ENCODE results near the gene TMEM271. TPM values are rescaled to one million over a fixed set of nuclear protein-coding genes. Genes with fewer than 3 reads are reported as not detected.
"Not testable (repeated sequence)": the region's sequence is repeated elsewhere in the genome, so short reads cannot be mapped to it uniquely, and the experiment has no call there.

Gene TMEM271
- total RNA-seq, 1 donor = not detected

DNA sequence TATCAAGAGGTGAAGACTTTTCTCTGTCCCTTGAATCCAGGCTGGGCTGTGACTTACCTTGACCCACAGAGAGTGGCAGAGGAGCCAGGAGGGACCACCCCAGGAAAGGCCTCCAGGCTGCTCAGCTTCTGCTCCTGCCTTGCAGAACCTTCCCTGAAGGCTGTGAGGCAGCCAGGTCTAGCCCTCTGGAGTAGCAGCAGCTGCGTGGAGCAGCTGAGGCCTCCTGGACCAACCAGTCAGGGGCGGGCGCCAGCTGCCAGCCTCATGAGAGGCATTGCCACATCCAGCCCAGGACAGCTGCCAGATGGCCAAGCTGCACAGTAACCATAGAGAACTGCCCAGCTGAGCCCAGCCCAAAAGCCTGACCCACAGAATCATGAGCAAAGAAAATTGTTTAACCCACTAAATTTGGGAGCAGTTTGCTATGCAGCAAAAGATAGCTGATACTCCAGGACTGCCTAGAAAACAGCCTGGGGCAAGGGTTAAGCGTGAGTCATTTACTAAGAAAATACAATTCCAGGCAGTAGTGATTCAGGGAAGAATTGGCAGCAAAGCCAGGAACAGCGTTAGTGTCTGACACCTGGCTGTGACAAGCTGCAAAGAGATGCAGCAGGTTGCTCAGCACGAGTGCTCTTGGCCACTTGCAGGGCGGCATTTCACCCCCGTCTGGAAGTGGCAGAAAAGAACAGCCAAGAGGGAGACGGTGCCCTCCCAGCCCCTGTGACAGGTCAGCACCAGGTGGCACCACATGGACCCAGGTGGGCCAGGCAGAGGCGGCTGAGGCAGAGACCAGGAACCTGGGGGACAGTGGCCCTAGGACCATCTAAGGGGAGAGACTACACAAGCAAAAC, 34.5 kb upstream of the TMEM271 start:
- no peak for DNase-seq (ENCODE audit: low read depth in 2 of 3, low spot score in 2 of 3)

DNA sequence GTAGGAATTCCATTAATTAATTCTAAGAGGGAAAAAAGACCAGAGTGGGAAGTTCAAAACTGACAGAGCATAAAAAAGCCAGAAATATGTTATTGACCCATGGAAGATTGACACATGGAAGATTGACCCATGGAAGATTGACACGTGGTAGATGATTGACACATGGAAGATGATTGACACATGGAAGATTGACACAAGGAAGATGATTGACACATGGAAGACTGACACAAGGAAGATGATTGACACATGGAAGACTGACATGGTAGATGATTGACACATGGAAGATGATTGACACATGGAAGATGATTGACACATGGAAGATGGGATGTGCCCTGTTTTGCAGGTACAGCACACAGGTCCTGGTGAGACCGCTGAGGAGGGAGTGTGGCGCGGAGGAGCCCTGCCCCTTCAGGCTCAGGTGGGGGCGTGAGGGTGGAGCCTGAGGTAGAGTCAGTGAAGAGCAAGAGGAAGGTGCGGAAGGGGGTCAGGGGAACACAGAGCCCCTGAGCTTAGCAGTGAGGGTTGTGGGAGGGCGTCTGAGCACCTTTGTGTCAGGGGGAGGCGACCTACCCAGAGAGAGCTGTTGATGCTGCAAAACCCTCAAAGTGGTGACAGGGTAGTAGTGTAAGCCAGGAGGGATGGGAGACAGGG, 33.4 kb upstream of the TMEM271 start:
- peak in 1 of 3 donors; percentile 9 for DNase-seq (ENCODE audit: low read depth in 2 of 3, low spot score in 2 of 3)

DNA sequence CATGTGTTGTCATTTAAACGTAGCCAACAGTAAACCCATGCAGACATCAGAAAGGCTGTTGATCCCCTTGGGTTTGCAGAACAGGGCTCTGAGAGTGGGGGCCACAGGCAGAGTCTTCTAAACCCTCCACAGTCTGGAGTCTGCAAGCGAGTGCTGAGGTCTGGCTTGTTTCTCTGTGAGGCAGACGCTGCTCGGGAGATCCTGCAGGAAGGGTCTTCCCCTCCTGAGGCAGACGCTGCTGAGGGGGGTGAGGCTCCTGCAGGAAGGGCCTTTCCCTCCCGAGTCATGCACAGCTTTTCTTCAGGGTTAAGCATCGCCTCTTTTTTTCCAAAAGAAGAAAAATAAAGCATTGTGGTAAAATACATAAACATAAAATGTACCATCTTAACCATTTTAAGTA, 32.1 kb upstream of the TMEM271 start:
- DNase-seq (ENCODE audit: low read depth in 2 of 3, low spot score in 2 of 3) = no peak

DNA sequence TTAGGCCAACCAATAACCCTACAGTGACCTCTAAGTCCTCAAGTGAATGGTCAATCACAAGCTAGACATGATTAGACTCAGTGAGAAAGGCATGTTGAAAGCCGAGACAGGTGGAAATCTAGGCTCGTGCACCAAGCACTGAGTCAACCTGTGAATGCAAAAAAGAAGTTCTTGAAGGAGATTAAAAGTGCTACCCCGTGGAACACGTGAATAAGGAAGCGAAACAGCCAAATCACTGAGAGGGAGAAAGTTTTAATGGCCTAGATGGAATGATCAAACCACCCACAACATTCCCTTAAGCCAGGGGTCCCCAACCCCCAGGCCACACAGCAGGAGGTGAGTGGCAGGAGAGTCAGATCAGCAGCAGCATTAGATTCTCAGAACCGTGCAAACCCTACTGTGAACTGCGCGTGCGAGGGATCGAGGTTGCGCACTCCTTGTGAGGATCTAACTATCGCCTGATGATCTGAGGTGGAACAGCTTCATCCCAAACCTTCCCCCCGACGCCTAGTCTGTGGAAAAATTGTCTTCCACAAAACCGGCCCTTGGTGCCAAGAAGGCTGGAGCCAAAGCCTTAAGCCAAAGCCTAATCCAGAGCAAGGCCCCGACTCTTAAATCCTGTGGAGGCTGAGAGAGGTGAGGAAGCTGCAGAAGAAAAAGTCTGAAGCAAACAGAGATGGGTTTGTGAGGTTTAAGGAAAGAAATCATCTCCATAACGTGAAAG, 29.8 kb upstream of the TMEM271 start:
- DNase-seq (ENCODE audit: low read depth in 2 of 3, low spot score in 2 of 3) = no peak

DNA sequence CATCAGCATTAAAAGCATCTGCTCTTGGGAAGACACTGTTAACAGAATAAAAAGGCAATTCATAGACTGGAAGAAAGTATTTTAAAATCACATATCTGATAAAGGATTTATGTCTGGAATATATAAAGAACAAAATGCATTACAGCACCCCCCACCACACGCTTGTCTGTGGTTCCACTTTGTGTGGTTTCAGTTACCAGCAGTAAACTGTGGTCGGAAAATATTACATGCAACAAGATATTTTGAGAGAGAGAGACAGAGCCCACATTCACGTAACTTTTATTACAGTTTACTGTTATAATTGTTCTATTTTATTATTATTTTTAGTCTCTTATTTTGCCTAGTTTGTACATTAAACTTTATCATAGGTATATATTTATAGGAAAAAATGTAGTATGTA, 28.0 kb upstream of the TMEM271 start:
- peak in 2 of 3 donors; percentile 41 to 75 for DNase-seq (ENCODE audit: low read depth in 2 of 3, low spot score in 2 of 3)

DNA sequence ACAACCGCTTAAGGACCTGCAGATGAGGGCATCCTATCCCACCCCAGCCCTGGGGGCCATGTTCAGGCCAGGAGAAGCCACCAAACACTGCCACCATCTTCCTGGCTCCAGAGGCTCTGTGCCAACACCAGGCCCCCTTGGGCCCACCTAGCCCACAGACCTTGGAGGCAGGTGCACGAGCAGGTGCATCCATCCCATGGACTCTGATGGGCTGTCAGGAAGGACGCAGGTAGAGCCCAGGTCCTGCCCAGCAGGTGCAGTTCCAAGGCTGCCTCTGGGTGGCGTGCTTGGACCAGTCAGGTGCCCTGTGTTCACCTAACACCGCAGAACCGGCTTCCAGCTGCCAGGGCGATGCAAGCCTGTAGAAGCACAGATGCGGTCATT, 26.5 kb upstream of the TMEM271 start:
- DNase-seq (ENCODE audit: low read depth in 2 of 3, low spot score in 2 of 3) = peak in 2 of 3 donors; percentile 52 to 71

DNA sequence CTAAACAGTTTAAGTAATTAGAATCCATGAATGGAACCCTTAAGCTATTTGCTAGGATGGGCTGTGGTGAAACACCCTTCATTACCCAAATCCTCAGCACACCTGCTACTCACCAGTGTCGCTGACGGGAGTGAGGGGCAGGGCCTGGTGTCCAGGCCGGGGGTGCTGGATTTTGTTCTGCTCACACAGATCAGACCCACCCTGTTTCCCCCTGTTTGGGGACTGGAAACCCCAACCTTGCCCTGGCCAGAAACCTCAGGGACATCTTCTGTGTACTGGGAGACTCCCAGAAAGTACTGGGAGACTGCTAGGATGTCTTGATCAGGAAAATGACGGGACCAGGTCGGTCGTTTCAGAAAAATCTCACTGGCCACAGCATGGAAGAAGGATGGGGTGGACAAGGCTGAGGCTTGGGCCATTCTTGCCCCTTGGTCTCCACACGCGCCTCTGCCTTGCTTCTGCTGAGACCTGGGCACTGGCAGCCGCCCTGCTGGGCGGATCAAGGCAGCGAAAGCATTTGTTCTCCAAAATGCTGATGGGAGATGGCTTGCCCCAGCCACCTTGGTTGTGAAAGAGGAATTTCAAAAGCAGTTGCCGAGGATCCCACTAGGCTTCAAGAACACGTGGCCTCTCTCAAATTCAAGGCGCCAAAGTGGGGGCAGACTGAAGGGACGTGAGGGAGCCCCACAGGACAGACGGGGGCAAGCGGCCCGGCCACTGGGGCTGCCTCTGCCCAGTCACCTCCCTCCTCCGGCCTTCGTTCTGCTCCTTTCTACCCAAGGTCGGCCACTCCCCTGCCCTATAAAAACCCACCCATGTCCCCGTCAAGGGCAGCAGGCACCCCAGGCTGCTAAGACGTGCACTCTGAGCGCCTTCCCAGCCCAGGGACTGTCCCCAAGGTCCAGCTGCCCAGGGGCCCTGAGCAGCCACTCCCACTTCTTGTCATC, 25.8 kb upstream of the TMEM271 start:
- no peak for DNase-seq (ENCODE audit: low read depth in 2 of 3, low spot score in 2 of 3)

DNA sequence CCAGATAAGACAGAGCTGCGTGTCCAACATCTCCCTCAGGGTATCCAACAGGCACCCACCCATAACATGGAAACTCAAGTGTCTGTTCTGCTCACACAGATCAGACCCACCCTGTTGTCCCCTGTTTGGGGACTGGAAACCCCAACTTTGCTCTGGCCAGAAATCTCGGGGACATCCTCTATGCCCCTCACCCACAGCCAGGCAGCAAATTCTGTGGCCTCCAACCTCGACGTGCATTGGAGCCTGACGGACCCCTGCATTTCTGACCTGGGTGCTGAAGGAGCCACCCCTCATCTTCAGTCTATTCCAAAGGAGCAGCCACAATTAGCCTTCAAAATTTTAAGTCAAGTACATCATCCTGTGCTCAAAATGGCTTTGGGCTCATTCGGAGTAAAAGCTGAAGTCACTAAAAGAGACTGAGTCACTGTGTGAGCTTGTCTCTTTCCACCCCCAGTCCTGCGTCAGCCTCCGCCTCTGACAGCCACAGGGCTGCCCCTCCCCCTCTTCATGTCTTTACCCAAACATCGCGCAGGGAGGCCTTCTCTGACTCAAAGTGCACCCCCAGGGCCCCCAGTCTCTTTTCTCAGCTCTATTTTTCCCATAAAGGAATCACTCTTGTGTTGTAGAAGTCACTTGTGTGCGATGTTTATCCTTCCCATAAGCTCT, 24.9 kb upstream of the TMEM271 start:
- DNase-seq (ENCODE audit: low read depth in 2 of 3, low spot score in 2 of 3) = no peak

DNA sequence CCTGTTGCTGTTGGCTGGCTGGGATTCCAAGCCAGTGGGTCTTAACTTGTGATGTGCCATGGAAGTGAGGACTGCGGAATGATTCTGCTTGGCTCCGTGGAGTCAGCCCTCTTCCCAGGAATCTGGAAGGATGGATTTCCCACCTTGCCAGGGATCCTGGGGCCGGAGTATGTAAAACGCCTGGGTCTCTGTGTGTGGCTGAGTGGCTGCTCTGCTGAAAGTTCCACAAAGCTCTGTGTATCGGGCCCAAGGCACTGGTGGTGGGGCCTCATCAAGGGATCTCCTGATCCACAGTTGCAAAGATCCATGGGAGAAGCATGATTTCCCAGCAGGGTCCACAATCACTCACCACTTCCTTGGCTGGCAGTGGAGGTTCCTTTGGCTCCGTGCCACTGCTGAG, 24.1 kb upstream of the TMEM271 start:
- no peak for DNase-seq (ENCODE audit: low read depth in 2 of 3, low spot score in 2 of 3)

DNA sequence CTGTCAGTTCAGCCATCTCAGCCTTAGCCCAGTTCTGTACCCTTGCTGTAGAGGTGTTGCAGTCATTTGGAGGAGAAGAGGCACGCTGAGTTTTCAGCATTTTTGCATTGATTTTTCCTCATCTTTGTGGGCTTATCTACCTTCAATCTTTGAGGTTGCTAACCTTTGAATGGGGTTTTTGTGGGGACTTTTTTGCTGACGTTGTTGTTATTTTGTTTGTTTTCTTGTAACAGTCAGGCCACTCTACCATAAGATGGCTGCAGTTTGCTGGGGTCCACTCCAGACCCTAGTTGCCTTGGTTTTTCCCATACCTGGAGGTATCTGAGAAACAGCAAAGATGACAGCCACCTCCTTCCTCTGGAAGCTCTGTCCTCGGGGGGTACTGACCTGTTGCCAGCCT, 22.8 kb upstream of the TMEM271 start:
- no peak for DNase-seq (ENCODE audit: low read depth in 2 of 3, low spot score in 2 of 3)

DNA sequence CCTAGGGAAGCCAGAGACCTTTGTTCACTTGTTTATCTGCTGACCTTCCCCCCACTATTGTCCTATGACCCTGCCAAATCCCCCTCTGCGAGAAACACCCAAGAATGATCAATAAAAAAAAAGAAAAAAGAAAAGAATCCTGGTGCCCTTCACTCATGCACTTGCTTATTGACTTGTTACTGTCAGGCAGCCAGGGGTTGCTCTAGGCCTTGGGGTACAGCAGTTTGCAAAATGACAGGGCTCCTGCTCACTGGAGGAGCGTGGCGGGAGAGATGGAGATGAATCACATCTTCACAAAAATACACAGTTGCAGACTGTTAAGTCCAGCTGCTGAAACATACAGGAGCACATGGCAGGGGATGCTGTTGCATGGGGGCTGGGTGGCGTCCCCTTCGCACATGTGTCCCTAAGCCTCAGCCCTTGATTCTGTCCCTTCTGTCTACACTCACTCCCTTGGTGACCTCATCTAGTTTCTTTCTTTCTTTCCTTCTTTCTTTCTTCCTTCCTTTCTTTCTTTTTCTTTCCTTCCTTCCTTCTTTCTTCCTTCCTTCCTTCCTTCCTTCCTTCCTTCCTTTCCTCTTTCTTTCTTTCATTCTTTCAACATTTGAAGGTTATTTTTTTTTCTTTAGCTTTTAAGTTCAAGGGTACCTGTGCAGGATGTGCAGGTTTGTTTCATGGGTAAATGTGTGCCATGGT, 16.9 kb upstream of the TMEM271 start:
- DNase-seq (ENCODE audit: low read depth in 2 of 3, low spot score in 2 of 3) = no peak

DNA sequence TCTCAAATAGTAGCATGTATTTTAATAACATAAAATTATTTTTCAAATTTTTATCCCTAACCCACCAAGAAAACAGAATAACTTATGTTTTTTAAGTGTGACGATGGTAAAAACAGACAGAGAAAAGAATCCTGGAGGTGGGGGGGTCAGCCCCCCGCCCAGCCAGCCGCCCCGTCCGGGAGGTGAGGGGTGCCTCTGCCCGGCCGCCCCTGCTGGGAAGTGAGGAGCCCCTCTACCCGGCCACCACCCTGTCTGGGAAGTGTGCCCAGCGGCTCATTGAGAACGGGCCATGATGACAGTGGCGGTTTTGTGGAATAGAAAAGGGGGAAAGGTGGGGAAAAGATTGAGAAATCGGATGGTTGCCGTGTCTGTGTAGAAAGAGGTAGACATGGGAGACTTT, 16.1 kb upstream of the TMEM271 start:
- not testable (repeated sequence) for DNase-seq (ENCODE audit: low read depth in 2 of 3, low spot score in 2 of 3)

DNA sequence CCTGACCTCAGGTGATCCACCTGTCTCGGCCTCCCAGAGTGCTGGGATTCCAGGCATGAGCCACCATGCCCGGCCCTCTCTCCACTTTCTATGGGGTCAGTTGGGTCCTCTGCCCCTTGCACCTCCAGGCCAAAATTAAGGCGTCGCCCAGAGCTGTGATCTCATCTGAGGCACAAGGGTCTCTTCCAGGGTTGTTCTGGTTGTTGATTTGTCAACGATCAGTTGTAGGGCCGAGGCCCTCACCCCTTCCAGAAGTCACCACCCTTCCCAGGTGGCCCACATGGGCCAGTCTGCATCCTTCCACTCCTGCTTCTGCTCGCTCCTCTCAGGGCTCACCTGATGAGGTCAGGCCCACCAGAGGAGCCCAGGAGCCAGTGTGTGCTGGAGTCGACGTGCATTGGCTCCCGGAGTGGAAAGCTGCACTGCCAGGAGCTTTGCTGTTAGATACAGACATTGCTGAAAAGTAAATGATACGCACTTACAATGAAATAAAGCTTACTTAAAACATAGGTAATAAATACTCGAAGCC, 14.3 kb upstream of the TMEM271 start:
- DNase-seq (ENCODE audit: low read depth in 2 of 3, low spot score in 2 of 3) = no peak

DNA sequence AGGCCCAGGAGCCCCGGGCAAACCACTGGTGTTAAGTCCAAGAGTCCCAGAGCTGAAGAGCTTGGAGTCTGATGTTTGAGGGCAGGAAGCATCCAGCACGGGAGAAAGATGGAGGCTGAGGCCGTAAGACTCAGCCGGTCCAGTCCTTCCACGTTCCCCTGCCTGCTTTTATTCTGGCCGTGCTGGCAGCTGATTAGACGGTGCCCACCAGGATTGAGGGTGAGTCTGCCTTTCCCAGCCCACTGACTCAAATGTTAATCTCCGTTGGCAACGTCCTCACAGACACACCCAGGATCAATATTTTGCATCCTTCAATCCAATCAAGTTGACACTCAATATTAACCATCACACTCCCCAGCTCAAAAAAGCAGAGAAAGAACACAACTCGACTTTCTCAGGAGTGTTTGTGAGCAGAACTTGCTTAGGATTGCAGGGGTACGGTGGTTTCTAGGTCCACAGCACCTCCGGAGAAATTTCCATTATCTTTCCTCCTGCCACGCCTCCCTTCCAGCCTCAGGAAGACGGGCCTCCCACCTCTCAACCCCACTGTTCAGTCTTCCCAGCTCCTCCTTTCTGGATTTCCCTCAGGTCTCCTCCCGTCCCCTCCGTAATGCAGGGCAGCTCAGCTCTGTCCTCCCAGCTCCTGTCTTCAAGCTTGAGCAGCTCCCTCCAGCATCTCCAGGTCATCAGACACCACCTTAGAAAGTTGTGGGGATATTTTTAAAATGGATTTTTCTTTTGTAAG, 13.3 kb upstream of the TMEM271 start:
- DNase-seq (ENCODE audit: low read depth in 2 of 3, low spot score in 2 of 3) = no peak

DNA sequence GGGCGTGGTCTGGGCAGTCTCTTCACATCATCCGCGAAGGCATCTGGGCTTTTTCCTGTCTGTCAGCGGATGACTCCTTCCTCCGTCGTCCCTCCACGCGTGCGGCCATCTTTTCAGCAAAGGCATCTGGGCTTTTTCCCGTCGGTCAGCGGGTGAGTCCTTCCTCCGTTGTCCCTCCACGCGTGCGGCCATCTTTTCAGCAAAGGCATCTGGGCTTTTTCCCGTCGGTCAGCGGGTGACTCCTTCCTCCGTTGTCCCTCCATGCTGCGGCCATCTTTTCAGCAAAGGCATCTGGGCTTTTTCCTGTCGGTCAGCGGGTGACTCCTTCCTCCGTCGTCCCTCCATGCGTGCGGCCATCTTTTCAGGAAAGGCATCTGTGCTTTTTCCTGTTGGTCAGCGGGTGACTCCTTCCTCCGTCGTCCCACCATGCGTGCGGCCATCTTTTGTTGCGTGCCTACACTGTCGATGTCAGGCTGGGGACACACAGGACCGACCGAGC, 12.3 kb upstream of the TMEM271 start:
- no peak for DNase-seq (ENCODE audit: low read depth in 2 of 3, low spot score in 2 of 3)

DNA sequence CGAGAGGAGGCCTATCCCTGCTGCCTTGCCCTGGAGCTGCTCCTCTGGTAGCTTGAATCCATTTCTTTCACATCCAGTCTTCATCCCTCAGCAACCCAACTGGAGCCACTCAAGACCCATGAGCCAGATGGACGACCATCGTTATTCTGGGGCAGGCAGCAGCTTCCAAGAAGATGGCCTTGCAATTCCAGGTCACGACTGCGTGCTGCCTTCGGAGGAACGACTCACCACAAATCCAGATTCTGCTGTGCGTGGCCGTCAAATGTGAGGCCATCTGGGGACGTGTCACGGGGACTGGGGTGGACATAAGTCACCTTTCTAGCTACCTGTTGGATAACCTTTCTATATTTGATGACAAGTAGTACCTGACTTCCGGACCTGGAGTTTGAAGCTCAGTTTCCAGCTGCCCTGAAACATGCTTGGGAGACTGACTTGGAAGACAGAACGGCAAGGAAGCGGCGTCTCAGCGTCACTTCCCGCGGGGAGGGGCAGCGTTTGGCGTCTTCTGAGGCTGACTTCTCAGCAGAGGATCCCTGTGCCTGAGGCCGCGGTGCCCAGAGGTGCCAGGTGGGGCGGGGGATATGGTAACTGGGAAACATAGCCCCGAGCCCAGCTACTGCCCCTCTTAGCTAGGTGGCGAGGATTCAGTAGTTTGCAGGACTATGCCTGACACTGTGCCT, 11.7 kb upstream of the TMEM271 start:
- DNase-seq (ENCODE audit: low read depth in 2 of 3, low spot score in 2 of 3) = no peak

DNA sequence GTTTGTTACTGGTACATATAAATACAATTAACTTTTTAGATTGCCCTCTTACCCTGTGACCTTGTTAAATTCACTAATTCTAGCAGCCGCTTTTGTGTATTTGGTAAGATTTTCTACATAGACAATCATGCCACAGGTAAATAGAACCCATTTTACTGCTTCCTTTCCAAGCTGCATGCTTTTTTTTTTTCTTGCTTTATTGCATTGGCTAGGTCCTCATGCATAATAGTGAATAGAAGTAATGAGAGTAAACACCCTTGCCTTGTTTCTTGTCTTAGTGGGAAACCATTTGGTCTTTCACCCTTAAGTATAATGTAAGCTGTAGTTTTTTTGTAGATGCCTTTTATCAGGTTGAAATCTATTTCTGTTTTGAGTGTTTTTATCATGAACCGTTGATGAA, 7.7 kb upstream of the TMEM271 start:
- DNase-seq (ENCODE audit: low read depth in 2 of 3, low spot score in 2 of 3) = no peak
